ENCODE data around the gene MIA3. TPM values are rescaled to one million over a fixed set of nuclear protein-coding genes. Genes with fewer than 3 reads are reported as not detected.

The MIA3 gene
- total RNA-seq, 1 donor from 2014 or later = 96.4 TPM

DNA sequence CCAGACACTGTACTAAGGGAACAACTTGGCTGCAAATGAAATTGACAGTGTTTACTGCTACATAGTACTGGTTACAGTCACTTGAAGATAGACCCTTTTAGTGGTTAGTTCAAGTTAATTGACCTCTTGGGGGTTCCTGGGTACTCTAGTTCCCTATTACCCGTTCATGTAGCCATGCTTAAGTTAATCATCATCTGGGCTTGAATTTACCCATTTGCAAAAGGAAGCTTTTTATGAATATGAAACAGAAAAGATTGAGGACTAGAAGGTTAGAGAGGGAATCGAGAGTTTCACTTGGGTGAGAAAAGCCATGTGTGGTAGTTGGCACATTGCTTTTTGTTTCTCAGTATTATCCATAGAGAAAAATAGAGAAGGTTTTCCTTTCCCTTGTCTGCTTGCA lies 2.7 kb downstream of the MIA3 start:
- DNase-seq (ENCODE audit: low spot score) = no peak
- Mint-ChIP-seq H3K4me1 (ENCODE audit: low read depth) (peaks cover 20% of the 10 kb centered on the region), H3K27me3 (ENCODE audit: low read depth) (no peaks in the 10 kb centered on the region), H3K27ac (ENCODE audit: unreplicated experiment) (no peak overlapping the region), H3K36me3 (ENCODE audit: low read depth) (peaks cover 10% of the 10 kb centered on the region), H3K4me3 (ENCODE audit: unreplicated experiment) (no peak overlapping the region), H3K9me3 (ENCODE audit: low read depth) (no peaks in the 10 kb centered on the region)
- TF ChIP-seq, protein P1, sequence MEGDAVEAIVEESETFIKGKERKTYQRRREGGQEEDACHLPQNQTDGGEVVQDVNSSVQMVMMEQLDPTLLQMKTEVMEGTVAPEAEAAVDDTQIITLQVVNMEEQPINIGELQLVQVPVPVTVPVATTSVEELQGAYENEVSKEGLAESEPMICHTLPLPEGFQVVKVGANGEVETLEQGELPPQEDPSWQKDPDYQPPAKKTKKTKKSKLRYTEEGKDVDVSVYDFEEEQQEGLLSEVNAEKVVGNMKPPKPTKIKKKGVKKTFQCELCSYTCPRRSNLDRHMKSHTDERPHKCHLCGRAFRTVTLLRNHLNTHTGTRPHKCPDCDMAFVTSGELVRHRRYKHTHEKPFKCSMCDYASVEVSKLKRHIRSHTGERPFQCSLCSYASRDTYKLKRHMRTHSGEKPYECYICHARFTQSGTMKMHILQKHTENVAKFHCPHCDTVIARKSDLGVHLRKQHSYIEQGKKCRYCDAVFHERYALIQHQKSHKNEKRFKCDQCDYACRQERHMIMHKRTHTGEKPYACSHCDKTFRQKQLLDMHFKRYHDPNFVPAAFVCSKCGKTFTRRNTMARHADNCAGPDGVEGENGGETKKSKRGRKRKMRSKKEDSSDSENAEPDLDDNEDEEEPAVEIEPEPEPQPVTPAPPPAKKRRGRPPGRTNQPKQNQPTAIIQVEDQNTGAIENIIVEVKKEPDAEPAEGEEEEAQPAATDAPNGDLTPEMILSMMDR (IDR thresholded peaks at IDR 0.05) = no peak

DNA sequence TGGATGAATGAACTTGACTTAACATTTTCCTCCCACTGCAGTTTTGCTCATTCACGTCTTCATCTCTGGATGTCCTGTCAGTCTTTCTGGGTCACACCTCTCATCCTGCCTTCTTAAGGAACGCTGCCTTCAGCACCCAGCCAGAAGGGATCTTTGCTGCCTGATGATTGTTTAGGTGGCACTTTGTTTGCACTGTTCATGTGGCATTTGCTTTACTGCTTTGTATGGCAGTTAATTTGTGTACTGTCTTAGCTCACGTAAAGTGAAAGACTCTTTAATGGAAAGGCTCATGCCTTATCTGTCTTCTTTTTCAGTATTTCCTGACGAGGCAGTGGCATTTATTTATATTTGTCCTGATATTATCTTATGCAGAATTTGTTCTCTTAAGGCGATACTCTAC lies 4.9 kb downstream of the MIA3 start:
- TF ChIP-seq, protein P1 (IDR thresholded peaks at IDR 0.05) = no peak
- Mint-ChIP-seq H3K9me3 (ENCODE audit: low read depth) (no peaks in the 10 kb centered on the region), H3K36me3 (ENCODE audit: low read depth) (peaks cover 23% of the 10 kb centered on the region), H3K27ac (ENCODE audit: unreplicated experiment) (no peak overlapping the region), H3K4me1 (ENCODE audit: low read depth) (peaks cover 21% of the 10 kb centered on the region), H3K4me3 (ENCODE audit: unreplicated experiment) (no peak overlapping the region), H3K27me3 (ENCODE audit: low read depth) (no peaks in the 10 kb centered on the region)
- no peak for DNase-seq (ENCODE audit: low spot score)

DNA sequence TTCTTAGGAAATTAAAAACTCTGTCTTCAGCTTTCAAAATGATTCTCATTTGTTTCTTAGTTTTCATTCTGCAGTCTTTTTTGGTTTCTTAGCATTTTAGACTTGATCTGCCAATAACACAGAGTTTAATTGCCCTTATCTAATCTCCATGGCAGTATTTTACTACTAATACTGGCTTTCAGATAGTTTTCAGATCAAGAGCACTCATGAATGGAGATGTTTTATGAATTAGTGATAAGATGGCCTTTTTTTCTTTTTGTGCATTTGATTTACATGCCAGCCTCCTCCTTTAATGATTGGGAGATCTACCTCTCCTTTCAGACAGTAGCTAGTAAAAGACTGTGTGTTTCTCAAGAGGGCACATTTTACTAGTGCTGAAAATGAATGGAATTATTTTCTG lies 5.6 kb downstream of the MIA3 start:
- Mint-ChIP-seq H3K27ac (ENCODE audit: unreplicated experiment) (no peak overlapping the region), H3K4me1 (ENCODE audit: low read depth) (peaks cover 23% of the 10 kb centered on the region), H3K27me3 (ENCODE audit: low read depth) (no peaks in the 10 kb centered on the region), H3K9me3 (ENCODE audit: low read depth) (no peaks in the 10 kb centered on the region), H3K4me3 (ENCODE audit: unreplicated experiment) (no peak overlapping the region), H3K36me3 (ENCODE audit: low read depth) (peaks cover 29% of the 10 kb centered on the region)
- no peak for DNase-seq (ENCODE audit: low spot score)
- TF ChIP-seq, protein P1 (IDR thresholded peaks at IDR 0.05) = no peak

DNA sequence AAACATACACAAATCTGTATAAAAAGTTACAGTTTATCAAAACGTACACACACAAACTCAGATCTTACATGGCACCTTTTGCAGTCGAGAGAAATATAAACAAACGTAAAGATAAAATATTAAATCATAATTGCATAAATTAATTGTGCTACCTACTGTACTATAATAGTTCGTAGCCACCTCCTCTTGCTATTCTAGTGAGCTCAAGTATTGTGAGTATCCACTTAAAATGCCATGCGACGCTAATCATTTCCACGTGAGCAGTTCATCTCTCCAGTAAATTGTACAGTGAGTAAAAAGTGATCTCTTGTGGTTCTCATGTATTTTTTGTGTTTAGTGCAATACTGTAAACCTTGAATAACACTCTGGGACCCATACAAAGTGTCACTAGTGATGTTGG lies 6.3 kb downstream of the MIA3 start:
- no peaks in the 10 kb centered on the region for H3K27me3 Mint-ChIP-seq (ENCODE audit: low read depth)
- H3K9me3 Mint-ChIP-seq (ENCODE audit: low read depth) = no peaks in the 10 kb centered on the region
- TF ChIP-seq, protein P1 (IDR thresholded peaks at IDR 0.05) = no peak
- H3K4me1 Mint-ChIP-seq (ENCODE audit: low read depth) = peaks cover 26% of the 10 kb centered on the region
- peaks cover 29% of the 10 kb centered on the region for H3K36me3 Mint-ChIP-seq (ENCODE audit: low read depth)
- no peak overlapping the region for H3K4me3 Mint-ChIP-seq (ENCODE audit: unreplicated experiment)
- no peak for DNase-seq (ENCODE audit: low spot score)
- H3K27ac Mint-ChIP-seq (ENCODE audit: unreplicated experiment) = no peak overlapping the region

DNA sequence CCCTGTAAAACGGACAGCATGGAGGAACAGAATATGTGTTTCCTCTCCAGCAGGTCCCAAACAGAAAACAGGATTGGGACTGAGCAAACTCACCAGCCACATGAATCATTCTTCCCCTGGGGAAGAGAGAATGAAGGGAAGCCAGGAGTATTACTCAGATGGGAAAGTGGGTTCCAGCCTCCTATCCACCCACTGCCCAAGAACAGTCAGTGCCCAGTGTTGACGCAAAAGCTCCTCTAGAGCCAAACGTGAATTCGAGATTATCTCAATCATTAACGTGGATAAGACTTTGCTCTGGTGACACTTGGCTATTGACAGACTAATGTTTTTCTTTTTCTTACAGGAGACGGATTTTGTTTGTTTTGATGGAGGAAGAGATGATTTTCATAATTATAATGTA lies 9.3 kb downstream of the MIA3 start:
- Mint-ChIP-seq H3K27me3 (ENCODE audit: low read depth) (no peaks in the 10 kb centered on the region), H3K4me1 (ENCODE audit: low read depth) (peaks cover 44% of the 10 kb centered on the region), H3K36me3 (ENCODE audit: low read depth) (peaks cover 32% of the 10 kb centered on the region), H3K27ac (ENCODE audit: unreplicated experiment) (peak overlapping the region; percentile 29), H3K4me3 (ENCODE audit: unreplicated experiment) (no peak overlapping the region), H3K9me3 (ENCODE audit: low read depth) (no peaks in the 10 kb centered on the region)
- no peak for DNase-seq (ENCODE audit: low spot score)
- TF ChIP-seq, protein P1 (IDR thresholded peaks at IDR 0.05) = no peak
